Uterus (tissue), 2 donors: Measurements from ENCODE around the gene COPB2.

Experiments
- POLR2A ChIP-seq, 2 donors: fragments of 450-650 bp; IDR thresholded peaks; one replicate each; pipeline ENCODE4 v1.6.1; 2016; ENCODE audit warnings: antibody characterized with exemption in 2 of 2, mild to moderate bottlenecking in 1 of 2, moderate library complexity in 1 of 2
- TF ChIP-seq, protein P1 (sequence below), 4 experiments: fragments of 200-600 bp in 2 of 4; fragments of 450-650 bp in 2 of 4; sonication (generic) in 2 of 4; IDR thresholded peaks; one replicate each; pipeline ENCODE4 v1.5.1; 2016 to 2019; ENCODE audit warnings: antibody characterized with exemption in 4 of 4, mild to moderate bottlenecking in 2 of 4, moderate library complexity in 1 of 4

DNA sequence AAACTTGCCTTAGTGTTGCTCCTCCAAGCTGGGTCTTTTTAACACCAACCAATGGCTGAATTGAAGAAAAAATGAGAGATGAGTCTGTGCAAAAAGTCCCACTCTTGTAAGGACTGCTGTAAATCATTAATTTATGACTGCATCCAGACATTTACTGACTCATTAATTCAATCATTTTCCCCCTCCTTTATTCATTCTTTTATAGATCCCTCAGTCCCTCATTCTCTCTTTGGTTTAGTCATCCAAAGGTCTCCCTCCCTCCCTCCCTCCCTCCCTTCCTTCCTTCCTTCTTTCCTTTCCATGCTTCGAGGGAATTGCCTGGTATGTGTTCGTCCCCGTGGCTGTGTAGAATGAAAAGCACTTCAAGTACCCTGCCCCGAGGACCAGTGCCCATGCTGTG, 80.9 kb downstream of the COPB2 start:
- TF ChIP-seq, protein P1, sequence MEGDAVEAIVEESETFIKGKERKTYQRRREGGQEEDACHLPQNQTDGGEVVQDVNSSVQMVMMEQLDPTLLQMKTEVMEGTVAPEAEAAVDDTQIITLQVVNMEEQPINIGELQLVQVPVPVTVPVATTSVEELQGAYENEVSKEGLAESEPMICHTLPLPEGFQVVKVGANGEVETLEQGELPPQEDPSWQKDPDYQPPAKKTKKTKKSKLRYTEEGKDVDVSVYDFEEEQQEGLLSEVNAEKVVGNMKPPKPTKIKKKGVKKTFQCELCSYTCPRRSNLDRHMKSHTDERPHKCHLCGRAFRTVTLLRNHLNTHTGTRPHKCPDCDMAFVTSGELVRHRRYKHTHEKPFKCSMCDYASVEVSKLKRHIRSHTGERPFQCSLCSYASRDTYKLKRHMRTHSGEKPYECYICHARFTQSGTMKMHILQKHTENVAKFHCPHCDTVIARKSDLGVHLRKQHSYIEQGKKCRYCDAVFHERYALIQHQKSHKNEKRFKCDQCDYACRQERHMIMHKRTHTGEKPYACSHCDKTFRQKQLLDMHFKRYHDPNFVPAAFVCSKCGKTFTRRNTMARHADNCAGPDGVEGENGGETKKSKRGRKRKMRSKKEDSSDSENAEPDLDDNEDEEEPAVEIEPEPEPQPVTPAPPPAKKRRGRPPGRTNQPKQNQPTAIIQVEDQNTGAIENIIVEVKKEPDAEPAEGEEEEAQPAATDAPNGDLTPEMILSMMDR (IDR thresholded peaks at IDR 0.05) = no peak
- no peak for TF ChIP-seq POLR2A (IDR thresholded peaks at IDR 0.05)
